Nucleus accumbens (tissue), 56 donors: ENCODE measurements around the gene CTNND2.

Experiments used
- DNase-seq, 56 donors: peaks; one replicate each; lab custom pipeline; 2025; lab: John Stamatoyannopoulos, UW

Gene CTNND2

GRCh38 chr5:11496137-11496719 lies 408.0 kb downstream of the CTNND2 start:
- no peak for DNase-seq

- no peak for DNase-seq
These were observed 409.9 kb downstream of the CTNND2 start for GRCh38 chr5:11494340-11494739.

GRCh38 chr5:11491404-11492075 lies 412.7 kb downstream of the CTNND2 start:
- peak in 1 of 56 donors; percentile 21 for DNase-seq

GRCh38 chr5:11483630-11484029 lies 420.6 kb downstream of the CTNND2 start:
- DNase-seq = no peak

GRCh38 chr5:11482011-11482410 lies 422.2 kb downstream of the CTNND2 start:
- no peak for DNase-seq

GRCh38 chr5:11477786-11478185 lies 426.5 kb downstream of the CTNND2 start:
- DNase-seq = no peak

- no peak for DNase-seq
These were observed 427.4 kb downstream of the CTNND2 start for GRCh38 chr5:11476866-11477265.

GRCh38 chr5:11468334-11469039 lies 435.8 kb downstream of the CTNND2 start:
- DNase-seq = peak in 1 of 56 donors; percentile 14

- DNase-seq = no peak
These were observed 436.7 kb downstream of the CTNND2 start for GRCh38 chr5:11467588-11467987.

GRCh38 chr5:11459716-11460115 lies 444.5 kb downstream of the CTNND2 start:
- DNase-seq = no peak

- no peak for DNase-seq
These were observed 448.7 kb downstream of the CTNND2 start for GRCh38 chr5:11455505-11455904.

GRCh38 chr5:11452852-11453251 lies 451.4 kb downstream of the CTNND2 start:
- no peak for DNase-seq

- DNase-seq = no peak
These were observed 454.3 kb downstream of the CTNND2 start for GRCh38 chr5:11449966-11450365.

GRCh38 chr5:11449217-11449616 lies 455.0 kb downstream of the CTNND2 start:
- no peak for DNase-seq

- DNase-seq = no peak
These were observed 460.4 kb downstream of the CTNND2 start for GRCh38 chr5:11443831-11444230.

GRCh38 chr5:11432116-11432515 lies 472.1 kb downstream of the CTNND2 start:
- DNase-seq = no peak

- no peak for DNase-seq
These were observed 475.0 kb downstream of the CTNND2 start for GRCh38 chr5:11429254-11429653.

GRCh38 chr5:11427569-11427968 lies 476.7 kb downstream of the CTNND2 start:
- no peak for DNase-seq

- no peak for DNase-seq
These were observed 477.8 kb downstream of the CTNND2 start for GRCh38 chr5:11426442-11426841.

- DNase-seq = peak in 7 of 56 donors; percentile 3 to 44 (median 9)
These were observed 481.9 kb downstream of the CTNND2 start for GRCh38 chr5:11422342-11422741.

- DNase-seq = no peak
These were observed 483.3 kb downstream of the CTNND2 start for GRCh38 chr5:11420969-11421368.

- peak in 2 of 56 donors; percentile 9 to 16 for DNase-seq
These were observed 488.5 kb downstream of the CTNND2 start for GRCh38 chr5:11415751-11416150.
